ENCODE measurements around the gene BORCS5.
"Not testable (repeated sequence)": the region's sequence is repeated elsewhere in the genome, so short reads cannot be mapped to it uniquely, and the experiment has no call there.

Gene BORCS5

DNA sequence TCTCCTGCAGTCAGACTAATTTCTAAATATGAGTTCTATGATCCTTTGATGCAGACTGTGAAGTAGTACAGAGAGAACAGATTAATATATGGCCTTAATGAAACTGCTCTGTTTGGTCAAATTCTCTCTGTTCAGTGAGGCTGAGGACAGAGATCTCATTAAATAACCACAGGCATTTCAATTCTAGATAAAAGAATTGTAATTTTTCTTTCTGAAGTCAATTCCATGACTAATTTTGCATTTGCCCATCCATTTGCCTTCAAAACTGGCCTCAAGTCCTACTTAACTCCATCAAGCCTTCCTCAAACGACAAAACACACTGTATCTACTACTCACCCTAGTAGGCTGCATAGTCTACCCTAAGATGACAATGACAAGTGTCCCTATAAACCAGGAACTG, 138.7 kb downstream of the BORCS5 start:
- DNase-seq = no peak

DNA sequence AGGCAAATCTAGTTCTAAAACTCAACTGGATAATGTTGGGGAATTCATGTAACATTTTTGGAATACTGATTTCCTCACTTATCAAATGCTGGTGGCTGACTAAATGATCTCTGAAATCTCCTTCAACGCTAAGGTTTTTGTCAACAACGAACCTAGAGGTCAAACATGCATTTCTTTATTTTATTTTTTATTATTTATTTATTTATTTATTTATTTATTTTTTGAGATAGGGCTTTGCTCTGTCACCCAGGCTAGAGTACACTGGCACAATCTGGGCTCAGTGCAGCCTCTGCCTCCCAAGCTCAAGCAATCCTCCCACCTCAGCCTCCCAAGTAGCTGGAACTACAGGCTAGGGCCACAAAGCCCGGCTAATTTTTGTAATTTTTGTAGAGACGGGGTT, 141.3 kb downstream of the BORCS5 start:
- no peak for DNase-seq

DNA sequence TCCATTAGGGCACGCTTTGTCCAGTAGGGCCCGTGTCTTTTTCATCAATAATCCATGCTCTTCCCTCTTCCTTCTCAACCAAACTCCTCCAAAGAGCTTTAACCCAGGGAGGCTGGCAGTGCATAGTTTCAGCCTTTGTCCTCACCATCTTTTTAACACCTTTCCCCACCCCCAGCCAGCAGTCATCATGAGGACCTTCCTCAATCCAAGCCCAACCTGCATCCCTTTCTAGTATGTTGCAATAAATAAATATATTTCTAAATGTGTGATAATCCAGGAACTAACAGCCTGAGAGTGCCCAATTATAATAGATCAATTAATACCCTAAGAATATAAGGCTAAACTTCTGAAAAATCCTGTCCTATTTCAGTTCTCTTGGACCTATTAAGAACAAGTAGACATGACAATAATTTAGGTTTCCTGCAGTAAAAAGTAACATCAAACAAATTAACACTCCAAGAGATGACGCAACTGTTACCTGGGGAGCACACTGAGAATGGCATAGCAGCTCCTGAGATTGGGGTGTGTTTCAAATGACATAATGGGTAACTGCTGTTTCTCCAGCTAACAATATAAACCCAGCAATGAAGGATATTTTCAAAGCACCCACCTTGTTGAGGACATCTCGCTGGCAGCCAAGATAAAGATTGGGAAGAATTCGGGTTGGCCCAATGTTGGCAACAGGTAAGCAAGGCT, 143.2 kb downstream of the BORCS5 start:
- no peak for DNase-seq

DNA sequence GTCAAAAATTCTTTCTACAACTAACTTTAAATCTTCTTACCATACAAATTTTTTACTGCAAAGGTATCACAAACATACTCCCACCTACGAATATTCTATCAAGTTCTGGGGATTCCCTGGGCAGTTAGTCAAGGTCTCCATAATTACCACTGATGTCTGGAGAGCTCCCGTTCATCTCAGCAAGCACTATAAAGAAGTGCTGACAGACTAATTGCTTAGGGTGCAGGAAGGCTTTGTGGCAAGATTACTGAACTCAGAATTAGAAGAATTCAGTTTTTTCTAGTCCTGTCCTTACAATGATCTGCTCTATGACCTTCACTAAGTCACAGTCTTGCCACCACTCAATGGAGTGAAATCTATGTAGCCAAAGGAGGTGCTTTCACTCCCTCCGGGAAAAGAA, 144.2 kb downstream of the BORCS5 start:
- no peak for DNase-seq

DNA sequence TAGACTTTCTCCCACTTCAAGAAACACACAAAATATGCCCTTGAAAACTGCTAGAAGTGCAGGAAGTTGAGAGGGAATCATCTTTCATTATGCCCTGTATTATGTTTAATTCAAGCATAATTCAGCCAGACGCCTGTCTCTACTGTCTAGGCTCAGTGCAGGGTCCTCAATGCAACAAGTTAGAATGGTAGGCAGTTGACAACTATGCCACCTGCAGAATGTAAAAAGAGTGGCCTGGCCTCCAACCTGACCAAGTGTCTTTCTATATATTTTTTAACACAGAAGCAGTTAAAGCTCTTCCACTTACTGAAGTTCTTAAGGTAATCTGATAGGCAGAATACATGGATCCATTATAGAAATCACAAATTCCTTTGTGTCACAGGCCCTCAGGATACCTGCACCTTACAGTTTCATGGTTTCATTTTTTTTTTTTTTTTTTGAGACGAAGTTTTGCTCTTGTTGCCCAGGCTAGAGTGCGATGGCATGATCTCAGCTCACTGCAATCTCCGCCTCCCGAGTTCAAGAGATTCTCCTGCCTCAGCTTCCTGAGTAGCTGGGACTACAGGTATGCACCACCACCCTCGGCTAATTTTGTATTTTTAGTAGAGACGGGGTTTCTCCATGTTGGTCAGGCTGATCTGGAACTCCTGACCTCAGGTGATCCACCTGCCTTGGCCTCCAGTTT, 145.4 kb downstream of the BORCS5 start:
- not testable (repeated sequence) for DNase-seq

DNA sequence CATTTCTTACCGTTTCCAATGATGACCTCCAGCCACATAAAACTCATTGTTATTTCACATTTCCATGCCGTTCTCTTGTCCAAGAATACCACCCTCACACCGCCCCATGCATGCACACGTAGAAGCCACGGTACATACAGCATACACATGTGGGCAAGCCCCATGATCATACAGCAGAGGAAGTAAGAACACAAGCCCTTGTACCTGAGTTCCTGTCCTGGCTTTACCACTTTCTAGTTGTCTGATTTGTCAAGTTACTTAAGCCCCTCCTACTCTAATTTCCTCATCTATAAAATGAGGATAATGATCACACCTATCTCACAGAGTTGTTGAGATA, 145.9 kb downstream of the BORCS5 start:
- no peak for DNase-seq

DNA sequence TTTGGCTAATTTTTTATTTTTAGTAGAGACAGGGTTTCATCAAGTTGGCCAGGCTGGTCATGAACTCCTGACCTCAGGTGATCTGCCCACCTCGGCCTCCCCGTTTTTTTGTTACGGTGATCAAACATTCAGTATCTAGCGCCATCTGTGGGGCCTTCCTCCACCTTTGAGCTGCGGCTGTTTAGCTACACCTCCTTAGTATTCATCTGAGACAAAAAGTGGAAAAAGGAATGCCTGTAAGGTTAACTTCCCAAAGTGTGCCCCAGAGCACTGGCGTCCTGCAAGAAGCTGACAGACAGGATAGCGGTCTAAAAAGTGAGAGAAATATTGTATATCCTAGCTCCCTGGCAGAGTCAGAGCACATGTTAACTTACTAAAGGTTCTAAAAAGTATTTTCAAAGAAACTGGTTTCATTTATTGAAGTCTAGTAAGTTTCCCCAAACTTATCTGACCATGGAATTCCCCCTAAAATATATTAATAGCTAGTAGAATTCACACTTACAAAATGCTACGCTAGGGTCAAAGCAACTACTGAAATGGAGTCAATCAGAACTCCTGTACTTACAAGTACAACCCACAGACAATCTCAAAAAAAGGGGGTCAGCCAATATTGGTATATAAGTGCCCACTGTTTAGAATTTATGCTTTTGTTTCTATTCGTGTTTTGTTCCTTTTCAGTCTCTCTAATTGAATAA, 146.7 kb downstream of the BORCS5 start:
- no peak for DNase-seq

DNA sequence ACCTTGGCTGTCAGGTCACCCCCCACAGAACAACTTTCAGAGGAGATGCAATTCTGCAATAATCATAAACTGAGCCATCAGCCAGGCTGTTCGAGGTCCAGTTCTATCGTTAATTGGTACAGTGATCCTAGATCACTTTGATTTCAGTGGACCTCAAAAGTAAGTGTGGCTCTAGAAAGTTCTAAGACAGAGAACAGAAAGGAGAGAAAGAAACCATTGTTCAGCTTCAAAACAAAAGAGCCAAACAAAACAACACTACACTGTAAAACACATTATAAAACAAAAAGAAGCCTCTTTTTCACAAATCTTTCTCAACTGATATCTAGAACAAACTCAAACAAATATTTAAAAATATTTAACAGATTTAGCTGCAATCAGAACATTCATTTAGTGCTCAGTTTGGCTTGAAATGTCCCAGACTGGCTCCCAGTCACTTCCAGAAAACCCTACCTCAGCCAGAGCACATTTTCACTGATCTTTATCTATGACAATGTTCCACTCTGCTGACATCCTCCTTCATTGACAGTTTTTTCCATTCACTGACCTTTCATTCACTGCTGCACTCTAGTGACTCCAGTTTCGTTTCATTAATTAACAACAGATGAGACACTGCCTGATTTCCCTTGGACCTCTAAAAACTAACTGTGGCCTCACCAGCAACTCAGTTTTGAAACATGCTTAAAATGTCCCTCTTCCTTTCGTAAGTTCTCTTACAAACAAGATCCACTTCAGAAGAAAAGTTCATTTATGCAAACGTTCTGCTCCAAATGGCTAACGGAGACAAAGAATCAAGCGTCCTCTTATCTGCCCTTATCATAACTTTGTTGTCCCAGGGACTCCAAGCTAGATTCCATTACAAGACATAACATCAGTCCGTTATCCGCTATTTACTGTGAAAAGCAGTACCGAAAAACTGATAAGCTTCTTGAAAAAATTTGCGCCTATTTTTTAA, 148.9 kb downstream of the BORCS5 start:
- no peak for DNase-seq

DNA sequence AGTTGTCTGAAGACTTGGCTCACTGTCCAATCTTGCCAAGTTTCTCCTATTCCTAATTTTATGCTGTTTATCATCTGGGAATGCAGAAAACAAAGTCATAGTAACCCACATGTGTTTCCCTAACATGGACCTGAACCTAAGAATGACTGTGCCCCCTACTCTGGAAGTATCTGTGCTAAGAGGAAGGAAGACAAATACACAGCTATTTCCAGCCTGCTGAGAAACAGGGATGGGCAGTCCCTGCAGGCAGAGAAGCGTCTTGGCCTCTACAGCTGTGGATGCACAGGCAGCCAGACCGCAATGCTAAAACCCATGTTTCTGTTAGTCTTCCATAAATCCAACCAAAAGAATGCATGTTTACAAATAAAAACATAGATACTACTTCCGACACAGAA, 149.6 kb downstream of the BORCS5 start:
- DNase-seq = no peak

DNA sequence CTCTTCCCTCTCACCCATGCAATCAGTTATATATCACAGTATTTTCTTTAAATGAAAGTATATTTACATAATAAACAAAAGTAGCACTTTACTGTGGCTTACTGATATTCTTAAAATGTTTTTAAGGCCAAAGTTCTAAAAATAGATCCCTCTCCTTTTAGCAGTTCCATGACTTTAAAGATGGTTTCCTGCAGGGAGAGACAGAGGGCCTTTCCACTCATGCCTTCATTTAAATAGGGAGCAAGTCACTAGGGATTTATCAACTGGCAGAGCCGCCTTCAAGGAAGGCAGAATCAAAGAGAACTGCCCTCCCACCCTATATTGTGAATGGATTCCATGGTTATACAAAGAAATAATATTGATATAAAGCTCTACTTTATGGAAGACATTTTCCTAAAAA, 150.2 kb downstream of the BORCS5 start:
- DNase-seq = no peak

DNA sequence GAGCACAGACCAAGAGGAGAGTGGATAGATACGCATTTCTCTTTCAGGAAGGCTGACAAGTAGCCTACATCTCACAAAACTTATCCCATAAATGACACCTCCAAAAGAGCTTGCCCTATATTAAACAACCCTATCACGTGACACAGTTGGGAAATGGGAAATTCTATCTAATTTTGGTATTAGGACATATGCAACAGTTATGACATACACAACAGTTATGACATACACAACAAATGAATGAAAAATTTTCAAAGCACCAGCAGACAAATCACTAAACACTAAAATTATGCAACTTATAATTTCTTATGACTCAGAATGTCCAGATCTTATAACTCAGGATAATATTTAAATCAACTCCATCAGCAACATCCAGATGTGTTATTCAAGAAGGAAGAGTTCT, 151.7 kb downstream of the BORCS5 start:
- no peak for DNase-seq

DNA sequence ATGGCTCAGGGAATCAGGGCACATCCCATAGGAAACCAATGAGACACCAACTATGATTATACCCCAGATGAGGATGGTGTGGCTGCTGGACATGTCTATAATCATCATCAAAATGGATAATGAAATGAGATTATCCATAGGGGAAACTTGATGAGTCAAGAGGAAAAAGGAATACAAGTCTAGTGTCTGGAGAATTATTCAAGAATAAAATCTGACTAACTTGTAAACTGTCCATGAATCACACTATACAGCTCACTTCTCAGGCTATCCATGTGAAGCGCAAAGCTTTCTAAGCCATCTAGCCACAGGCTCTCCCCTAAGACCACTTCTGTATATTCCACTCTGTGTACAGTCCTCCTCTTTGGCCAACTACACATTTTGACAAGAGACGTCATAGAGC, 153.3 kb downstream of the BORCS5 start:
- DNase-seq = no peak

DNA sequence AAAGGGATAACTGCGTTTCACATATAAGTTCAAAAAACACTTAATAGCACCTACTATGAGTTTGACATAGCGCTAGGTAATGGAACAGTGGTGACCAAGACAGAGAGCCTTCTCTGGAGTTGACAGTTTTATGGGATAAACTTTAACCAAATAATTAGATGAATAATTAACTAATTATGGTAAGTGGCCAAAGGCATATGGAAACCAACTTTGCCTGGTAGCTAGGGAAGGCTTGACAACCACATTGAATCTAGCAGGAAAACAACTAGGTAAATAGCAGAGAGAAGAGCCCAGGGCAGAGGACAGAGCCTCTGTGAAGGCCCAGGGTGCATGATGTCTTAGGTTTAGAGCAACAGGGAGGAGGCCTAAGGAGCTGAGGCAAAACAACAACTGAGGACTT, 153.7 kb downstream of the BORCS5 start:
- DNase-seq = no peak

DNA sequence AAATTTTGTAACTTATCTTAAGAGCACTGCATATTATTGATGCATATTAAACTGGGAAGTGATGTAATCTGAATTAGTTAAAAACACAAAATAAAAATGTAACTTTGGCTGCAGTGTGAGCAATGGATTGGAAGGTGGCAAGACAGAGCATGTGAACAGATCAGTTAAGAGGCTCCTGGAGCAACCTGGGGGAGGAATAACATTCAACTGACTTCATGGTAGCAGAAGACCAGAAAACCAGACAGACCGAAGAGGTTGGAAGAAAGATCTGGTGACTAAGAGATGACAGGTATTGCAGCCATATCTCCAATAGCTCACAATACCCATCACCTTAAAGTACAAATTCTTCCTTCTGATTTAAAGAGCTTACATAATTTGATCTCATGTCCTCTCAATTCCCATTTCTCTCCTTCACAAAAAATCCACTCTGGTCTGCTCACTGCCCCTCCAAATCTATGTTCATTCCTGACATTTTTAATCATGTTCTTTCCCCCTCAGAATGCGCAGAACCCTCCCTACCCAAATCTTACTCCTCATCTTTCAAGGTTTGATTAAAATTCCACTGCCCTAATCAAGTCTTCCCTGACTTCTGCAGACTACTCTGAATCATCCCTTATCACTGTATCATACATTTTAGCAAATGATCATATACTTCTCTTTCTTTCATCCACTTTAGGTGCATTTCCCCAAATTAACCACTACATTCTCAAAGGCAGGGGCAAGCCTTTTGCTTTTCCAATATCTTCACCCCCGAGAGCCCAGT, 154.3 kb downstream of the BORCS5 start:
- DNase-seq = no peak

DNA sequence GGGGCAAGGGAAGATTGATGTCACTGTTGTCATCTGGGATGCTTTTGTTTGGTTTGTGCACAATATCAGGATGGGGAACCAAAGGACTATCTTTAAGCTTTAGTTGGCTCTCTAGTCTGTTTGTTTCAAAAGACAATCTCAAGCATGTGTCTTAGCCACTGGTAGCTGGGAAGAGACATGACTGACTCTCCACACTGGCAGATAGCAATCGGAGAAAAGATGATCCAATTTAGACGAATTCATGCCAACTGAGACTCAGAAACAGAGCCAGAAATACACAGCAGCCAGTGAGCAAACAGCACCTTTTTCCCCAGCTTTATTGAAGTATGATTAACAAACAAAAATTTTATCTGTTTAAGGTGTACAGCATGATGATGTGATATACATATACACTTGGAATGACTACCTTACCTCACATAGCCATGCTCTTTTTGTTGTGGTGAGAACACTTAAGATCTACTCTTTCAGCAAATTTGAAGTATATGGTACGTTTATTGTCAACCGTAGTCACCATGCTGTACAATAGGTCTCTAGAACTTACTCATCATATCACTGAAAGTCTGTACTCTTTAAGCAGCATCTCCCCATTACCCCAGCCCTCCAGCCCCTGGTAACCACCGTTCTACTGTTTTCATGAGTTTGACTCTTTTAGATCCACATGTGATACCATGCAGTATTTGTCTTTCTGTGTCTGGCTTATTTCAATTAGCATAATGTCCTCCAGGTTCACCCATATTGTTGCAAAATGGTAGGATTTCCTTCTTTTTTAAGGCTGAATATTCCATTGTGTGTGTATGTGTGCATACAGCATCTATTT, 155.2 kb downstream of the BORCS5 start:
- no peak for DNase-seq

DNA sequence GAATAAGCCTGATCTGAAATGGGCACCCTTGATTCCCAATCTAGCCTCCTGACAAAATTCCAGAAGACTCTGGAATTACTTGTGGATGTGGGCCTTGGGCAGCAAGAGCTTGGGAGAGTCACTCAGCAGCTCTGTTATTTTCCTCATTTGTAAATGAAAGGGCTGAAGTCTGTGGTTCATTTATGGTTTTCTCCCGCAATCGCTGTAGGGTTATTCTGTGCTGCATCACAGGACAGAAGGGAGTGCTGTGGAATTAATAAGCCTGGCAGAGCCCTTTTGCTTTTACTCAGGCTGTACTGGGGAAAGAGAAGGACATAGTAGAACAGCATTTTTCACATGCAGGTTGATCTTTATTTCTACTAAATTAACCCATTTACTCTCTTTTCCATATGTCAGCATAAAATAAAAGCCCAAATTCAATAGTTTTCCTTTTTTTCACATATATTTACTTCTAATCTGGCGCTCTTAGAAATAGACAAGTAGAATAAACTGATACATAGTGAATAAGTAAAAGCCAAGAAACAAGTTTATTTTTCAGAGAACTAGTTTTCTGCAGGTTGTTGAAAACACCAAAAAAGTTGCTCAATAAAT, 156.6 kb downstream of the BORCS5 start:
- DNase-seq = no peak

DNA sequence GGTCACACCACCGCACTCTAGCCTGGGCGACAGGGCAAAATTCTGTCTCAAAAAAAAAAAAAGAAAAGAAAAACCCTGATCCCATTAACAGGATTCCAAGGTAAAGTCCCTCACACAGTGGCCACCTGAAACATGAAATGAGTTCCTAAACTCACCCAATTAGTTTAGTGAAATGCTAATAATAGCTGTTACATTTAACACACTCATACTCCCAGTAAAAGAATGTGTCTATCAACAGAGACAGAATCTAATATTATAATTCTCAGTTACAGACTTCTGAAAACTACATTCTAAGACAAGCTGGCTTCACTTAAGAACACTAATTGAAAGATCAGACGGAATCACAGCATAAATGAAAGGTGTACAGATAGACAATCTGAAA, 161.6 kb downstream of the BORCS5 start:
- DNase-seq = no peak

DNA sequence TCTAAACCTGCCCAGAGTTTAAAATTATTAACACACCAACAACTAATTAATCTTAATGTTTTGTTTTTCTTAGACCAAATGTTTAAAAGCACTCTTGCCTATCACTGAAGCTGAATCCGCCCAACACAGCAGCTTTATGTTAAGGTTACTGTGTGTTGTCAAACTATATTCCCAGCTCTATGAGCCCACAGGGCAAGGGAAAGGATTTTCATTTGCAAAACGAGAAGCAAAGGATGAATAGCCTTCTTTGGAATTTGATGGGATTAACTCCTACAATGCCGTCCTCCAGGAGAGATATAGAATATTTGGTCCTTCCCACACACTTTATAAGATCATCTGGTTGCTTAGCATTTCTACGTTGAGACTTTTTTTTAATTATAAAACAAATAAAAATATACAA, 162.0 kb downstream of the BORCS5 start:
- no peak for DNase-seq
